Neural cell (in vitro differentiated cells): ENCODE measurements around the gene ATXN7L1. TPM values are rescaled to one million over a fixed set of nuclear protein-coding genes. Genes with fewer than 3 reads are reported as not detected.

Source experiments
- H2AFZ ChIP-seq: fragments of 200-600, 300-800 bp; sonication (generic), shearing (Covaris generic); 2 replicates; pipeline ENCODE4 v1.6.0; 2014; ENCODE audit warnings: low read depth, mild to moderate bottlenecking, antibody characterized with exemption, low read length, moderate library complexity
- H3F3A ChIP-seq: fragments of 200-600 bp; shearing (Covaris generic); 2 replicates; pipeline ENCODE4 v1.6.1; 2016; ENCODE audit warnings: mild to moderate bottlenecking, moderate library complexity, mixed read lengths, antibody characterized with exemption, low read length; ENCODE audit not compliant: insufficient read depth, poor library complexity, severe bottlenecking
- H3K27ac ChIP-seq: fragments of 200-600, 300-800 bp; sonication (generic), shearing (Covaris generic); 2 replicates; pipeline ENCODE4 v1.5.1; 2014; ENCODE audit warnings: mild to moderate bottlenecking, low read length, moderate library complexity
- H3K27me3 ChIP-seq: fragments of 300-800, 200-600 bp; sonication (generic), shearing (Covaris generic); 2 replicates; pipeline ENCODE4 v1.6.0; 2014; ENCODE audit warnings: mild to moderate bottlenecking, low read depth, low read length, moderate library complexity; ENCODE audit not compliant: insufficient read depth
- H3K36me3 ChIP-seq: fragments of 300-800, 200-600 bp; sonication (generic), shearing (Covaris generic); 2 replicates; pipeline ENCODE4 v1.5.1; 2014; ENCODE audit warnings: mild to moderate bottlenecking, antibody characterized with exemption, low read length, moderate library complexity; ENCODE audit not compliant: insufficient read depth
- H3K4me2 ChIP-seq: fragments of 300-800, 200-600 bp; sonication (generic), shearing (Covaris generic); 2 replicates; pipeline ENCODE4 v1.6.0; 2014; ENCODE audit warnings: mild to moderate bottlenecking, low read length
- H3K4me3 ChIP-seq: fragments of 300-800, 200-600 bp; sonication (generic), shearing (Covaris generic); 2 replicates; pipeline ENCODE4 v1.5.1; 2014; ENCODE audit warnings: mild to moderate bottlenecking, low read length, moderate library complexity
- H3K79me2 ChIP-seq: fragments of 200-600 bp; shearing (Covaris generic); replicated peaks from 2 replicates; pipeline ENCODE4 v1.6.0; 2014; ENCODE audit warnings: mild to moderate bottlenecking, low read length, moderate library complexity; ENCODE audit not compliant: insufficient read depth
- H3K9ac ChIP-seq: fragments of 300-800, 200-600 bp; sonication (generic), shearing (Covaris generic); 2 replicates; pipeline ENCODE4 v1.6.1; 2016; ENCODE audit warnings: mild to moderate bottlenecking, low read length, mixed read lengths
- H3K9me2 ChIP-seq: fragments of 200-600 bp; shearing (Covaris generic); 2 replicates; pipeline ENCODE4 v1.6.1; 2016; ENCODE audit warnings: mild to moderate bottlenecking, low read length, mixed read lengths; ENCODE audit not compliant: insufficient read depth
- H3K9me3 ChIP-seq: fragments of 200-600, 300-800 bp; sonication (generic), shearing (Covaris generic); 2 replicates; pipeline ENCODE4 v1.6.1; 2016; ENCODE audit warnings: mild to moderate bottlenecking, mixed run types, low read length, moderate library complexity, mixed read lengths
- H4K20me1 ChIP-seq: fragments of 200-600 bp; shearing (Covaris generic); 2 replicates; pipeline ENCODE4 v1.6.1; 2016; ENCODE audit warnings: mild to moderate bottlenecking, mixed run types; ENCODE audit not compliant: insufficient read depth
- EP300 ChIP-seq: fragments of 450-650 bp; conservative IDR thresholded peaks from 2 replicates; pipeline ENCODE4 v1.6.1; 2014; ENCODE audit warnings: antibody characterized with exemption, mild to moderate bottlenecking, moderate library complexity; ENCODE audit not compliant: poor library complexity, severe bottlenecking
- EZH2 ChIP-seq: fragments of 200-600, 300-800 bp; shearing (Covaris generic), sonication (generic); IDR thresholded peaks from 2 replicates; pipeline ENCODE4 v1.6.1; 2014; ENCODE audit warnings: antibody characterized with exemption, low read length, borderline replicate concordance, mild to moderate bottlenecking; ENCODE audit not compliant: insufficient read depth, poor library complexity, severe bottlenecking
- POLR2AphosphoS5 ChIP-seq: IDR thresholded peaks from 2 replicates; pipeline ENCODE4 v1.6.1; 2012
- RAD21 ChIP-seq: fragments of 450-650 bp; conservative IDR thresholded peaks from 2 replicates; pipeline ENCODE4 v1.6.1; 2014; ENCODE audit warnings: antibody characterized with exemption, mild to moderate bottlenecking, moderate library complexity
- SMC3 ChIP-seq: fragments of 450-650 bp; conservative IDR thresholded peaks from 2 replicates; pipeline ENCODE4 v1.6.1; 2014; ENCODE audit warnings: antibody characterized with exemption, mild to moderate bottlenecking, moderate library complexity; ENCODE audit not compliant: poor library complexity
- TAF1 ChIP-seq: IDR thresholded peaks from 2 replicates; pipeline ENCODE4 v1.6.1; 2012; ENCODE audit warnings: low read depth
- polyA plus RNA-seq: library from polyadenylated mRNA; depleted of rRNA; stranded (reverse); fragments of >200 nt; gene quantifications from 2 replicates; pipeline ENCODE4 v1.2.3, GENCODE V29; 2014
- TF ChIP-seq, protein P1 (sequence below): fragments of 450-650 bp; IDR thresholded peaks from 2 replicates; pipeline ENCODE4 v1.5.1; 2014; ENCODE audit warnings: antibody characterized with exemption, mild to moderate bottlenecking, moderate library complexity; ENCODE audit not compliant: poor library complexity, severe bottlenecking
- TF ChIP-seq, protein P2 (sequence below): IDR thresholded peaks from 2 replicates; pipeline ENCODE4 v1.6.1; 2012; ENCODE audit warnings: borderline replicate concordance

The ATXN7L1 gene
- polyA plus RNA-seq, 1 donor from 2014 or later, result 4.3 TPM

- no peaks in the 10 kb centered on the region for H3F3A ChIP-seq
- H3K9me2 ChIP-seq, result no peaks in the 10 kb centered on the region
- no peaks in the 10 kb centered on the region for H4K20me1 ChIP-seq
- H3K27ac ChIP-seq, result no peak overlapping the region
- H3K4me3 ChIP-seq, result no peak overlapping the region
- H3K9ac ChIP-seq, result no peak overlapping the region
- TF ChIP-seq EP300 (no peak), EZH2 (no peak), RAD21 (no peak), TAF1 (no peak)
- TF ChIP-seq, protein P1, sequence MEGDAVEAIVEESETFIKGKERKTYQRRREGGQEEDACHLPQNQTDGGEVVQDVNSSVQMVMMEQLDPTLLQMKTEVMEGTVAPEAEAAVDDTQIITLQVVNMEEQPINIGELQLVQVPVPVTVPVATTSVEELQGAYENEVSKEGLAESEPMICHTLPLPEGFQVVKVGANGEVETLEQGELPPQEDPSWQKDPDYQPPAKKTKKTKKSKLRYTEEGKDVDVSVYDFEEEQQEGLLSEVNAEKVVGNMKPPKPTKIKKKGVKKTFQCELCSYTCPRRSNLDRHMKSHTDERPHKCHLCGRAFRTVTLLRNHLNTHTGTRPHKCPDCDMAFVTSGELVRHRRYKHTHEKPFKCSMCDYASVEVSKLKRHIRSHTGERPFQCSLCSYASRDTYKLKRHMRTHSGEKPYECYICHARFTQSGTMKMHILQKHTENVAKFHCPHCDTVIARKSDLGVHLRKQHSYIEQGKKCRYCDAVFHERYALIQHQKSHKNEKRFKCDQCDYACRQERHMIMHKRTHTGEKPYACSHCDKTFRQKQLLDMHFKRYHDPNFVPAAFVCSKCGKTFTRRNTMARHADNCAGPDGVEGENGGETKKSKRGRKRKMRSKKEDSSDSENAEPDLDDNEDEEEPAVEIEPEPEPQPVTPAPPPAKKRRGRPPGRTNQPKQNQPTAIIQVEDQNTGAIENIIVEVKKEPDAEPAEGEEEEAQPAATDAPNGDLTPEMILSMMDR, result no peak
- no peak overlapping the region for H2AFZ ChIP-seq
- H3K9me3 ChIP-seq, result no peaks in the 10 kb centered on the region
- H3K79me2 ChIP-seq, result no peaks in the 10 kb centered on the region
- no peaks in the 10 kb centered on the region for H3K27me3 ChIP-seq
- H3K36me3 ChIP-seq, result no peaks in the 10 kb centered on the region
- no peak overlapping the region for H3K4me2 ChIP-seq
Observed at GRCh38 chr7:105587909-105588635, 288.3 kb downstream of the ATXN7L1 start.

DNA sequence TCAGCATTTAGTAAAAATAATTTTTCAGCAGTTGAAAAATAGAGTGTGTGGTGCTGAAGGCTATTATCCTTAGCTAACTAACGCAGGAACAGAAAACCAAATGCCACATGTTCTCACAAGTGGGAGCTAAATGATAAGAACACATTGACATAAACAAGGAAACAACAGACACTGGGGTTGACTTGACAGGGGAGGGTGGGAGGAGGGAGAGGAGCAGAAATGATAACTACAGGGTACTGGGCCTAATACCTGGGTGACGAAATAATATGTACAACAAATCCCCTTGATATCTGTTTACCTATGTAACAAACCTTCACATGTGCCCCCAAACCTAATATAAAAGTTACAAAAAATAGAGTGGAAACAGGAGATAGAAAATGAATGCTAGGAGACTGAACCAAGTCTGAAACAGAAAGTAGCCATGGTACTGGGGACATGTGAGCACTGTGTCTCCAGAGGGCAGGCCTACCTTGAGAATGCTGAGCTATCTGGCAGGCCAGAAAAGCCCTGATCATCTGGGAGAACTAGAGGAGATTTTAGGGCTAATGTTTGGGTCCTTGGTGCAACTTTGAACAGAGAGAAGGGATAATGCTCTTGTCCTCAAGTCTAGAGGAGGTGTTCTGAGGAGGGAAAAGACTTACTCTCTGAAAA, 290.4 kb downstream of the ATXN7L1 start:
- Histone ChIP-seq H3K9me3 (no peaks in the 10 kb centered on the region), H3K27me3 (no peaks in the 10 kb centered on the region), H3K9ac (no peak overlapping the region), H3K36me3 (no peaks in the 10 kb centered on the region), H3K4me2 (no peak overlapping the region), H3K4me3 (no peak overlapping the region), H3K27ac (no peak overlapping the region), H4K20me1 (no peaks in the 10 kb centered on the region), H3K9me2 (no peaks in the 10 kb centered on the region), H3F3A (no peaks in the 10 kb centered on the region), H2AFZ (no peak overlapping the region), H3K79me2 (no peaks in the 10 kb centered on the region)
- TF ChIP-seq EZH2 (no peak), RAD21 (no peak), TAF1 (no peak), POLR2AphosphoS5 (no peak), SMC3 (no peak)
- TF ChIP-seq, protein P2, sequence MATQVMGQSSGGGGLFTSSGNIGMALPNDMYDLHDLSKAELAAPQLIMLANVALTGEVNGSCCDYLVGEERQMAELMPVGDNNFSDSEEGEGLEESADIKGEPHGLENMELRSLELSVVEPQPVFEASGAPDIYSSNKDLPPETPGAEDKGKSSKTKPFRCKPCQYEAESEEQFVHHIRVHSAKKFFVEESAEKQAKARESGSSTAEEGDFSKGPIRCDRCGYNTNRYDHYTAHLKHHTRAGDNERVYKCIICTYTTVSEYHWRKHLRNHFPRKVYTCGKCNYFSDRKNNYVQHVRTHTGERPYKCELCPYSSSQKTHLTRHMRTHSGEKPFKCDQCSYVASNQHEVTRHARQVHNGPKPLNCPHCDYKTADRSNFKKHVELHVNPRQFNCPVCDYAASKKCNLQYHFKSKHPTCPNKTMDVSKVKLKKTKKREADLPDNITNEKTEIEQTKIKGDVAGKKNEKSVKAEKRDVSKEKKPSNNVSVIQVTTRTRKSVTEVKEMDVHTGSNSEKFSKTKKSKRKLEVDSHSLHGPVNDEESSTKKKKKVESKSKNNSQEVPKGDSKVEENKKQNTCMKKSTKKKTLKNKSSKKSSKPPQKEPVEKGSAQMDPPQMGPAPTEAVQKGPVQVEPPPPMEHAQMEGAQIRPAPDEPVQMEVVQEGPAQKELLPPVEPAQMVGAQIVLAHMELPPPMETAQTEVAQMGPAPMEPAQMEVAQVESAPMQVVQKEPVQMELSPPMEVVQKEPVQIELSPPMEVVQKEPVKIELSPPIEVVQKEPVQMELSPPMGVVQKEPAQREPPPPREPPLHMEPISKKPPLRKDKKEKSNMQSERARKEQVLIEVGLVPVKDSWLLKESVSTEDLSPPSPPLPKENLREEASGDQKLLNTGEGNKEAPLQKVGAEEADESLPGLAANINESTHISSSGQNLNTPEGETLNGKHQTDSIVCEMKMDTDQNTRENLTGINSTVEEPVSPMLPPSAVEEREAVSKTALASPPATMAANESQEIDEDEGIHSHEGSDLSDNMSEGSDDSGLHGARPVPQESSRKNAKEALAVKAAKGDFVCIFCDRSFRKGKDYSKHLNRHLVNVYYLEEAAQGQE, result no peak
